Measurements from ENCODE around the gene DARS1.
A peak's percentile ranks its signal among the peaks of the same experiment; 100 is the strongest.

DARS1 gene

GRCh38 chr2:135951041-135951583, 34.3 kb downstream of the DARS1 start (continued):
- TF ChIP-seq PRDM10 (tag by site-specific recombination; IDR thresholded peaks at IDR 0.05) (peak; percentile 43; the same call in 1 of the 2 replicates), PRDM2 (tag by site-specific recombination; IDR thresholded peaks at IDR 0.05; ENCODE audit: borderline replicate concordance) (no peak)

- H3K9me3 ChIP-seq (ENCODE audit: control insufficient read depth, insufficient read depth, low read depth, low read length), result no peaks in the 10 kb centered on the region
- CTCF ChIA-PET, result no interaction called here
- H3K36me3 ChIP-seq (ENCODE audit: control insufficient read depth in 2 of 2, insufficient read depth in 1 of 2, low read length in 2 of 2), result peaks cover 0 to 6% of the 10 kb centered on the region in 2 experiments; a peak in 2 of 3 replicates
- no peak overlapping the region for H3K27ac ChIP-seq (ENCODE audit: extremely low read depth, low read depth, low read length)
- no peak for TF ChIP-seq ZNF19 (tag by site-specific recombination; IDR thresholded peaks at IDR 0.05; ENCODE audit: low read depth)
- no peak for TF ChIP-seq ZNF274 (IDR thresholded peaks at IDR 0.05; ENCODE audit: low read length)
- TF ChIP-seq ZNF274 (tag by site-specific recombination; IDR thresholded peaks at IDR 0.05; ENCODE audit: borderline replicate concordance), result no peak
- TF ChIP-seq, protein P1, sequence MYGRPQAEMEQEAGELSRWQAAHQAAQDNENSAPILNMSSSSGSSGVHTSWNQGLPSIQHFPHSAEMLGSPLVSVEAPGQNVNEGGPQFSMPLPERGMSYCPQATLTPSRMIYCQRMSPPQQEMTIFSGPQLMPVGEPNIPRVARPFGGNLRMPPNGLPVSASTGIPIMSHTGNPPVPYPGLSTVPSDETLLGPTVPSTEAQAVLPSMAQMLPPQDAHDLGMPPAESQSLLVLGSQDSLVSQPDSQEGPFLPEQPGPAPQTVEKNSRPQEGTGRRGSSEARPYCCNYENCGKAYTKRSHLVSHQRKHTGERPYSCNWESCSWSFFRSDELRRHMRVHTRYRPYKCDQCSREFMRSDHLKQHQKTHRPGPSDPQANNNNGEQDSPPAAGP (tag by site-specific recombination; IDR thresholded peaks at IDR 0.05), result no peak
- TF ChIP-seq ZNF280D (tag by site-specific recombination; IDR thresholded peaks at IDR 0.05), result no peak
- no peak for TF ChIP-seq ZNF629 (tag by site-specific recombination; IDR thresholded peaks at IDR 0.05)
- TF ChIP-seq ZNF645 (tag by site-specific recombination; IDR thresholded peaks at IDR 0.05), result no peak
- POLR2A ChIA-PET, result interaction anchor here (0.6 to 0.7 kb wide), 2 partner anchors 716 to 1789 kb away, joined by 3 read pairs; no protein-coding TSS in a partner anchor
- H3K4me1 ChIP-seq (ENCODE audit: control insufficient read depth, insufficient read depth, low read length), result peaks cover 23% of the 10 kb centered on the region
- no peak overlapping the region for H3K4me3 ChIP-seq (ENCODE audit: low read depth, low read length)
Measured at GRCh38 chr2:135949451-135950234, 35.8 kb downstream of the DARS1 start.

All from HEK293 (cell line).